Activated CD4-positive, alpha-beta T cell treated with anti-CD3 and anti-CD28 coated beads, Interleukin-2, amount 50 U/mL, for 16 hours (primary cell): Measurements from ENCODE around the gene DOCK11.
"Not testable (repeated sequence)": the region's sequence is repeated elsewhere in the genome, so short reads cannot be mapped to it uniquely, and the experiment has no call there.

Experiments used
- DNase-seq: peaks from one replicate; pipeline ENCODE4 v3.0.0-alpha.2; 2020

The DOCK11 gene

DNA sequence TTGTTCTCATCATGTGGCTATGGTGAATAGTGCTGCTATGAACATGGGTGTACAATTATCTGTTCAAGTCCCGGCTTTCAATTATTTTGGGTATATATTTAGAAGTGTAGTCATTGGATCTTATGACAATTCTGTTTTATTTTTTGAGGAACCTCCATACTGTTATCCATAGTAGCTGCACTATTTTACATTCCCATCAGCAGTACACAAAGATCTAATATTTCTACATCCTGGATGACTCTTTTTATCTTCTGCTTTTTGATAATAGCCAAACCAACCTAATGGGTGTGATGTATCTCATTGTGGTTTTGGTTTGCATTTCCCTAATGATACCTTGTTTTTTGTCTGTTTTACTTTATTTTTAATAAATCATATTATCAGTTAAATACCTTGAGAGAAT is 218.9 kb downstream of the DOCK11 start:
- no peak for DNase-seq

DNA sequence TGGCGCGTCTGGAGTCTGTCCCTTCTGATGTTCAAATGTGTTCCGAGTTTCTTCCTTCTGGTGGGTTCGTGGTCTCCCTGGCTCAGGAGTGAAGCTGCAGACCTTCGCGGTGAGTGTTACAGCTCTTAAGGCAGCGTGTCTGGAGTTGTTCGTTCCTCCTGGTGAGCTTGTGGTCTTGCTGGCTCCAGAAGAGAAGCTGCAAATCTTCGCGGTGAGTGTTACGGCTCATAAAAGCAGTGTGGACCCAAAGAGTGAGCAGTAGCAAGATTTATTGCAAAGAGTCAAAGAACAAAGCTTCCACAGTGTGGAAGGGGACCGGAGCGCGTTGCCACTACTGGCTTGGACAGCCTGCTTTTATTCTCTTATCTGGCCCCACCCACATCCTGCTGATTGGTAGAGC is 220.3 kb downstream of the DOCK11 start:
- DNase-seq, result not testable (repeated sequence)

DNA sequence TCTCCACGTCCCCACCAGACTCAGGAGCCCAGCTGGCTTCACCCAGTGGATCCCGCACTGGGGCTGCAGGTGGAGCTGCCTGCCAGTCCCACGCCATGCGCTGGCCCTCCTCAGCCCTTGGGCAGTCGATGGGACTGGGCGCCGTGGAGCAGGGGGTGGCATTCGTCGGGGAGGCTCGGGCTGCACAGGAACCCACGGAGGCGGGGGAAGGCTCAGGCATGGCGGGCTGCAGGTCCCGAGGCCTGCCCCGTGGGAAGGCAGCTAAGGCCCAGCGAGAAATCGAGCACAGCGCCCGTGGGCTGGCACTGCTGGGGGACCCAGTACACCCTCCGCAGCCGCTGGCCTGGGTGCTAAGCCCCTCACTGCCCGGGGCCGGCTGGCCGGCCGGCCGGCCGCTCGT is 221.2 kb downstream of the DOCK11 start:
- DNase-seq, result not testable (repeated sequence)

DNA sequence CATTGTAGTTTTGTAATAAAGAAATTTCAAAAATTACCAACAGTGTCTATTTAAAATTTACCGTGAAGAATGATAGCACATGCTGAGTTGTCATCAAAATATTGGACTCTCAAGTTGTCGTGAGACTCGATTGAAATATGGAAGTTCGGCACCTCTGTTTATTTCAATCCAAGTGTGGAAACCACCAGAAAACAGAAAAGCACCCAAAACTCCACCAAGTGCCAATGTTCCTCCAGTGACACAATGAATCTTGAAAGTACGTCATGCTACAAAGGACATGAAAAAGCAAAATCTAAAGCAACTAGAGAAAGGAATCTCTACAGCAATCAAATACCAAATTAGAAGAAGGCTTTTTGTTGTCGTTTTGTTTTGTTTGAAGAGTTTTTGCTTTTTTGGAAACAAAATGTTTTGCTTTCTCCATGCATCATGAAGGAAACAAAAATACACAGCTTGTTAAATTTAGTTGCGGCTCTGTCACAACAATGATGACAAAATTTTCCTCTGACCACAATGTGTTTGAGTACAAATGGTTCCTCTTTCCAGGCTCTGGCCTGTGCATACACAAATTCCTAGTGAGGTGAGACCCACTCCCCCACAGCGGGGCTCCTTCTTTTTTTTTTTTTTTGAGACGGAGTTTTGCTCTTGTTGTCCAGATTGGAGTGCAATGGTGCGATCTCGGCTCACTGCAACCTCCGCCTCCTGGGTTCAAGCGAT is 222.2 kb downstream of the DOCK11 start:
- no peak for DNase-seq

DNA sequence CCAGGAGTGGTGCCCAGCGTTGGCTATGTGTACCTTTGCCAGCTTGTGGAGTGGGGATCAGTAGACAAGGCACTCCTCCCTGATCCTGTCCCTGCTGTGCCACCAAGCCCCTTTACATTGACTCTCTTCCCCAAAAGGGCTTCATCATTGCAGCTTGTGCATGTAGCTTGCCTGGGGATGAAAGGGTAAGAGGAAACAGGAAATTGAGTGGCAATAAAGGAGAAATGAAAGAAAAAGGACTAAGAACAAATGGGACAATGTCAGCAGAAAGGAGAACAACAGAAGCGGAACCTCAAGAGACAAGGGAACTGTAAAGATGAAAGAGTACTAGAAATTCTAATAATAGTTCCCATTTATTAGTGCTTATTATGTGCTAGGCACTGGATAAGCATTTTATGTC is 223.1 kb downstream of the DOCK11 start:
- no peak for DNase-seq

DNA sequence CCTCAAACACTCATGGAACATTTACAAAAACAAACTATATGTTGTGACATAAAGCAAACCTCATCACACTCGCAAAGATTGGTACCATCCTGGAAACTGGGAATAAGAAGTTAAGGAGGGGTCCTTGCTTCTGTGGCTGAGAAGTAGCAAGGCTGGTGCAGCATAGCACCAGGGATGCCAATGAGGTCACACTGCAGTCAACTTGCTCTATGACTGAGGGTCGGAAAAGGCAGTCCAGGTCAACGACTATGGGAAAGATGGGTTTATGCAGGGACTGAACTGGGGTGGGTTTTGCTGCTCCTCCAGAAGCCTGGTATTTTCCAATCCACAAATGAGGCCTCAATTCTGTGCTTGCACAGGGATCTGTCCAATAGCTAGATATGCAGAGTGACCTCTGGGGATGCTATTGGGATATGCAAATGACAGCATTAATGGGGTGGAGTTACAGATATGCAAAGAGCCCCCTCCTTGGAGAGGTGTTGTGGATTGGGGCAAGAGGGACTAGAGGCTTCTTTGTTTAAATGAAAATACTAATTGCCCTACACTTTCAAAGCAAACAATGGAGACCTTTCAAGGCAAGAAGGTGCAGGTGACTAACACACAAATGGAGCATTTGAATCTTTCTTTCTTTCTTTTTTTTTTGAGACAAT is 224.6 kb downstream of the DOCK11 start:
- DNase-seq, result no peak

DNA sequence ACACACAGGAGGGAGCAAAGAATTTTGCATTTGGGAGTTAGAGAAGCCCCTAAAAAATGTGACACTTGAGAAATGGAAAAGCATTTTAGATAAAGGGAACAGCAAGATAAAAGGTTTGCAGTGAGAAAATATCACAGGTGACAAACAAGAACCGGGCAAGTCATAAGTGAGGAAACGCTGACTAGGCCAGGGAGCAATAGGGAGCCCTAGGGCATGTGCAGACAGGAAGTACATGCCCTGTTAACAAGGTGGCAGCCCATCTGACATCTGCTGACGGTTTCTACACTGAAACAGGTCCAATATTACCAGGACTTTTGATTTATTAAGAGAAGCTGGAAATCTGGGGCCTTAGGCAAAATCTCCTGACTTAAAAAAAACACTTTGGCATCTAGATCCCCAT is 227.8 kb downstream of the DOCK11 start:
- DNase-seq, result no peak

DNA sequence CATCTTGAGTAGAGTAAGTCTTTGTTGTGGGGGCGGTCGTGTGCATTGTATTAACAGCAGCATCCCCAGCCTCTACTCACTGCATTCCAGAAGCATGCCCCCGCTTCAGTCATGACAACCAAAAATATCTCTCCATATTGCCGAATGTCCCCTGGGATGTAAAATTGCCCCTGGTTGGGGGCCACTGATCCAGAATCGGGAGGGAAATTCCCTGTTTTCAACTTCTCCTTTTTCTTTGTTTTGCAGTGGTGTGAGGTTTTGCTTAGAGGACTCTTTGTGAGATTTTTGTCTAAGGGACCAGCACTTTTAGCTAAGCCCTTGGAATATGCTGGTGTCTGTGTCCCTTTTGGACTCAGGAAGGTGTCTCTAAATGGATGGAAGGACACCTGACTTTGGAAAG is 228.8 kb downstream of the DOCK11 start:
- DNase-seq, result no peak

DNA sequence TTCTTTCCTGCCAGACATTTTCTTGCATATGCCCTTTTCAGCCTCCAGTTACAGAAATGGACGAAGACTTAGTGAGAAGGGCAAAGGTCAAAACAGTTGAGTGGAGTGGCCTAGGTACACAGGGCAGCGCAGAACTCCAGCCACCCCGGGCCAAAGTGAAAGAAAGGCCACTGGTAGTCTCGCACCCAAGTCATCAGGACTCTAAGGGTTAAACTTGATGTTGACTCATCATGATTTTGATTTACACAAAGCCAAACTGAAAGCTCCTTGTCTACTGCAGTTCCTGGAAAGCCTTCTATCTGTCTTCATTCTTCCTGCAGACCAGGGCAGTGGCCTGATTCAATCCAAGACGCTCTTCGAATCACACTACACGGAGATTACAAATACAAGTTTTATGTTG is 229.2 kb downstream of the DOCK11 start:
- no peak for DNase-seq

DNA sequence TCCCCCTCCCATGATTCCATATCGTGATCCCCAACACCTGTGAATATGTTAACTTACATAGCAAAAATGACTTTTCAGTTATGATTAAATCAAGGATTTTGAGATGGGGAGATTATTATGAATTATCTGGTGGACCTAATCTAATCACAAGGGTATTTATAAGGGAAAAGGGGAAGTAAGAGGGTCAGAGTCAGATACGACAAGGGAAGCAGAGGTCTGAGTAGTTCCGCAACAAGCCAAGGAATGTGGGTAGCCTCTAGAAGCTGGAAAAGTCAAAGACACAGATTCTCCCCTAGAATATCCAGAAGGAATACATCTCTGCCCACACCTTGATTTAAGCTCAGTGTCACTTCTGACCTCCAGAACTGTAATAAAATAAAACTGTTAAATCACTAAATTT is 230.8 kb downstream of the DOCK11 start:
- no peak for DNase-seq

DNA sequence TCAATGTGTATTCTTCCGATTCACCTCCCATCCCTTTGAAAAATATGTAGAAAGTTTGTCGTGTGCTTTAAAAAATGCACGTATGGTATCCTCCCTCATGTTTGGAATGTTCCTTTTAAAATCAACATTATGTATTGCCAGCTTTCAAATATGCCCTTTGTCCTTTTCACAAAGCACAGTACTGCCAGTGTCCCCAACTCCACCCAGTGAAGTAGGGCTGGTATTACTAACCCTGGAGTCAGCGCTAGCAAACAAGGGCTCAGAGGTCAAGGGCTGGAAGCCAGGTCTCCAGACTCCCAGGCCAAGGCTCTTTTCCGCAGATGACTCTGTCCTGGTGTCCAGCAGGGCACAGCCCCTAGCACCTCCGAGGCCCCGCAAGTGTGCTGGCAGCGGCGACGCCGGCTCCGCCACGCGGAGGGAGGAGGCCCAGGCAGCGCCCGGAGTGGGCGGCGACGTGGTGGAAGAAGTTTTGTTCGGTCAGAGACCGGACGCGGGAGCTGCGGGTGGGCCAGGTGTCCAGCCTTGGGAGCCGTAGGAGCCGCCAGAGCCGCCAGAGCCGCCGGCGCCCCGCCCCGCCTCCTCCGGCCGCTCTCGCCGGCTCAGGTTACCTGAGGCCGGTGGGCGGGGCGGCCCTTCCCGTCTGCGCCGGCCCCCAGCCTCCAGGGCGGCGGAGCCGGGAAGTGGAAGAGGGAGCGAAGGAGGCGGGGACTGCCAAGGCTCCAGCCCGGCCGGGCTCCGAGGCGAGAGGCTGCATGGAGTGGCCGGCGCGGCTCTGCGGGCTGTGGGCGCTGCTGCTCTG is 231.5 kb downstream of the DOCK11 start, which contains the start of gene IL13RA1:
IL13RA1 (plus strand) TSS at position 720 of the 799 bp plus-strand sequence; CDS start at position 753, 33 bp downstream.
- DNase-seq, result no peak

DNA sequence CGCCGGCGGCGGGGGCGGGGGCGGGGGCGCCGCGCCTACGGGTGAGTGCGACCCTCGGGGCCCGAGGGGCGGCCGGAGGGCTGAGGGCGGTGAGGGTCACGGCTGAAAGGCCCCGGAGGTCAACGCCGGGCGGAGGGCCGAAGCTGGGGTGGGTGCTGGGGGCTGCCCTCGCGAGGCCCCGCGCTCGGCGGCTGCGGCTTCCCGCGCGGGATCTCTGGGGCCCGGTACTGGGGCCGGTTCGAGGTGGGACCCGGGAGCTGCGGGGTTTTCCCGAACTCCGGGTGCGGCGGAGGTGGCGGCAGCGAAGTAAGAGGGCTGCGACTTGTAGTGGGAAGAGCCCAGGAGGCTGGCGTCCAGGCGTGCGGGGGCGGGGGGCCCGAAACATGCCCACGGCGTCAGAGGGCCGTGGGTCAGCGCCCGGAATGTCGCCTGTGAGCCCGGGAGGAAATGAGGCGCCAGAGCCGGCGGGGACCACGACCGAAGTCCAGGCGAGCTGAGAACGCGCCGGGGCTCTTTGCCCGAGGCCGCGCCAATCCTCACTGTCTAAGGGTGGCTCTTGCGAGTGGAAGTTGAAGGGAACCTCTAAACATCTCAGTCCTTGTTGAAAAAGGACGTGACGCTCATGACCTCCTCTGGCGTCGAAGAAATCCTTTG is 232.2 kb downstream of the DOCK11 start:
- DNase-seq, result no peak

DNA sequence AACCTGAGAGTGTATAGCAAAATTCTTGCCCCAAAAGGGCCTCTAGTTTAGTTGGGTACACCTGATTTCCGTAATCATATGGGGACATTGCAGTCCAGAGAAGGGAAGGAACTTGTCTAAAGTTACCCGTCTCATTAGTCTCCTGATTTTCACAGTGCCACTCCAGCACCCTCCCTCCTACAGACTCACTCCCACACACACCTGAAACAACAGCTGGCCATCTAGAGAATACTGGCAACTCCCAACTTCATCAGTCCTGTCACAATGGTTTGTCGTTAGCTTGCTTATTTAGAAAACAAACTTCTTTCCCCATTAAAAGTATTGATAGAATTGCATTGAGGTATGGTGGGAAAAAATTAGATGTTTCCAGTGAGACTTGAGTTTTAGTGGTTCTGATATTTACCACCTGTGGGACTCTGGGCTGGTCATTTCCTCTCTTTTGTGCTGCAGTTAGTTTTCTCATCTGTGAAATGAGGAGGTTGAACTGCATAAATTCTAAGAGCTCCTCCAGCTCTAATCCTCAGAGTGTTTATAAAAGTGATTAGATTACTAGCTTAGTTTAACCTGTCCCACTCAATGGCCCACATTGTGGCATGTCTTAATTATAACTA is 233.5 kb downstream of the DOCK11 start:
- DNase-seq, result no peak

DNA sequence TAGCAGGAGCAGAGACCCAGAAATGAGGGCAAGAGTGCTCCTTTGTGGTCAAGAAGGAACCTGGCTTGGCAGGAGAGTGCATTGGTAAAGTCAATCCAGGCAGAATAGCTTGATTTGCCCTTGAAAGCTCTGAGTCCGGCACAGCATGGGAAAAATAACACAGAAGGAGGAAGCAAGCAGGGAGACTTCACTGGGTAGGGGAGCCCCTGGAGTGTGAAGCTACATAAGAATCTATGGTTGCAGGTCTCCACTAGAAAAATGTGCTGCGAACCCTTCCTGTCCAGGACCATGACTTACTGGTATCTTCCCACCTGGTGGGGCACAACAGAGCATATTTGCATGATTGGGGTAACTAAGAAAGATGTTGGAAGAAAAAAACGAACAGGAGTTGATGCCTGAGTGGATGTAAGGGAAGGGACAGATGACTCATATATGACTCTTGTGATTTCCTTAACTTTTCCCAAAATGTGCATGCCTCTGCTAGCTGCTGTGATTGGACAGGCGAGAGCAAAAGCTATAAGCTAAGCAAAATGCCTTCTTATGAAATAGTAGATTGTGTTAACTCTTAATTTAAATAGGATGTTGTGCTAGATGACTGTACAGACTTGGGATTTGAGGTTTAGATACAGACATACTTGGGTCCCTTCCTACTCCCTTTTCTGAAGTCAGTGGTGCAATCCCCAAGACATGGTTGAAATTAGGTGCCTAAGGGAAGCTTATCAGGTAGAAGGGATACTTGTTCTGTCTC is 235.1 kb downstream of the DOCK11 start:
- no peak for DNase-seq

DNA sequence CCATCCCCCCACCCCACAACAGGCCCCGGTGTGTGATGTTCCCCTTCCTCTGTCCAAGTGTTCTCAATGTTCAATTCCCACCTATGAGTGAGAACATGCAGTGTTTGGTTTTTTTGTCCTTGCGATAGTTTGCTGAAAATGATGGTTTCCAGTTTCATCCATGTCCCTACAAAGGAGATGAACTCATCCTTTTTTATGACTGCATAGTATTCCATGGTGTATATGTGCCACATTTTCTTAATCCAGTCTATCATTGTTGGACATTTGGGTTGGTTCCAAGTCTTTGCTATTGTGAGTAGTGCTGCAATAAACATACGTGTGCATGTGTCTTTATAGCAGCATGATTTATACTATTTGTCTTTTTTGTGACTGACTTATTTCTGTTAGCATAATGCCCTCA is 236.9 kb downstream of the DOCK11 start:
- not testable (repeated sequence) for DNase-seq

DNA sequence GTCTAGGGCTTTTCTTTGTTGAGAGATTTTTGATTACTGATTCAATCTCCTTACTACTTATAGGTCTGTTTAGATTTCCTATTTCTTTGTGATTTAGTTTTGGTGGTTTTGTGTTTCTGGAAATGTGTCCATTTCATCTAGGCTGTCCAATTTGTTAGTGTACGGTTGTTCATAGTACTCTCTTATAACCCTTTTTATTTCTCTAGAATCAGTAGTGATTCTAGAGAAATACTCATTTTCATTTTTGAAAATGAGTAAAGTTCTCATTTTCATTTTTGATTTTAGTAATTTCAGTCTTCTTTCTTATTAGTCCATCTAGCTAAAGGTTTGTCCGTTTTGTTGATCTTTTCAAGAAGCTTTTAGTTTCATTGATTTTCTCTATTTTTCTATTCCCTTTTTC is 239.3 kb downstream of the DOCK11 start:
- DNase-seq, result peak; percentile 18
